Endothelial cell of hepatic sinusoid (primary cell): ENCODE data around the gene CCDC14.
"Not testable (repeated sequence)": the region's sequence is repeated elsewhere in the genome, so short reads cannot be mapped to it uniquely, and the experiment has no call there.

Experiments
- in situ Hi-C: cut with HindIII; loops from 2 replicates; pipeline ENCODE4 v1.10.0; 2017; ENCODE audit warnings: low sequenced_read_pairs

The CCDC14 gene

GRCh38 chr3:123909785-123910184 is 51.2 kb downstream of the CCDC14 start:
- in situ Hi-C loops, result no loop called here

GRCh38 chr3:123907720-123908119 is 53.3 kb downstream of the CCDC14 start:
- in situ Hi-C loops, result no loop called here

- in situ Hi-C loops, result no loop called here
Measured at GRCh38 chr3:123899300-123899865, 61.6 kb downstream of the CCDC14 start.

GRCh38 chr3:123893012-123893411 is 68.0 kb downstream of the CCDC14 start:
- in situ Hi-C loops, result no loop called here

GRCh38 chr3:123892195-123892594 is 68.8 kb downstream of the CCDC14 start:
- in situ Hi-C loops, result no loop called here

- in situ Hi-C loops, result not testable (repeated sequence)
Measured at GRCh38 chr3:123890991-123891390, 70.0 kb downstream of the CCDC14 start.

DNA sequence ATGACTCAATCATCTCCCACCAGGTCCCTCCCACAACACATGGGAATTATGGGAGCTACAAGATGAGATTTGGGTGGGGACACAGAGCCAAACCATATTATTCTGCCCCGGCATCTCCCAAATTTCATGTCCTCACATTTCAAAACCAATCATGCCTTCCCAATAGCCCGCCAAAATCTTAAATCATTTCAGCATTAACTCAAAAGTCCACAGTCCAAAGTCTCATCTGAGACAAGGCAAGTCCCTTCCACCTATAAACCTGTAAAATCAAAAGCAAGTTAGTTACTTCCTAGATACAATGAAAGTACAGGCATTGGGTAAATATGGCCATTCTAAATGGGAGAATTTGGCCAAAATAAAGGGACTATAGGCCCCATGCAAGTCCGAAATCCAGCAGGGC is 70.9 kb downstream of the CCDC14 start:
- in situ Hi-C loops, result not testable (repeated sequence)

GRCh38 chr3:123884993-123885392 is 76.0 kb downstream of the CCDC14 start:
- in situ Hi-C loops, result no loop called here

GRCh38 chr3:123884203-123884831 is 76.7 kb downstream of the CCDC14 start, which contains the start of gene MYLK:
TSS of gene MYLK (minus strand) at chr3:123884332. CDS start at chr3:123793841, 90,491 bp downstream.
- in situ Hi-C loops, result no loop called here

- in situ Hi-C loops, result no loop called here
Measured at GRCh38 chr3:123883701-123884202, 77.3 kb downstream of the CCDC14 start.

DNA sequence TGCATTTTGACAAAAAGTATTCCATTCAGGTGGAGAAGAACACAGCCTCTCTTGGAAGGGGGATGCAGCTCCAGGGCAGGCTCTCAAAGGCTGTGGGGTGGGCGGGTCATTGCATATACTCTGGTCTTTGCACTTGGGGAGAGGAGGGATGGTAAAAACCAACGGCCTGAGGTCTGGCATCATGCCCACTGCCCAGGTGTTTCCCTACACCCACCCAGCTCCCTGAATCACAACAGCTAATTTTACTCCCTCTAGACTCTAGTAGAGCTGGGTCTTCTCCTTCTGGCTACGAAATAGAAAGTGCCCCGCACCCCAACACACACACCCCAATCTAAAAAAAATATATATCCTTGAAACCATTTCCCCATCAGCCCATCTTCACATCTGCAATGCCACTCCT is 77.9 kb downstream of the CCDC14 start:
- in situ Hi-C loops, result no loop called here

DNA sequence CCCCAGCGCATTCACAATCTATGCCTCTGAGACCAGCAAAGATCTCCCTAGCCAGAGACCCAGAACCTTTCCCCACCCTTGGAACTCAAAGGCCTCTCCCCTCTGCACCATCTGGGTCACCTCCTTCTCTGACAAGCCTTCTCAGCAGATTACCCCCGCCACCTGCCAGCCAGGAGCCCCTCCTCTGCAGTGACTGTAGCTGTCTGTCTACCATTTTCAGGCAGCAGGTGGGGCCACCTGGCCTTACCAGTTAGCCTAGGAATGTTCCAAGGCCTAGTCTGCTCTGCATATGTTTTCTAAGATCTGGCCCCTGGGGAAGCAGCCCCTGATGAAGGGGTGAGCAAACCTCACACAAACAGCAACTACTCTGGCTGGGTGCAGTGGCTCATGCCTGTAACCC is 79.3 kb downstream of the CCDC14 start:
- in situ Hi-C loops, result no loop called here

- in situ Hi-C loops, result no loop called here
Measured at GRCh38 chr3:123880998-123881561, 79.9 kb downstream of the CCDC14 start.

GRCh38 chr3:123878807-123879206 is 82.2 kb downstream of the CCDC14 start:
- in situ Hi-C loops, result loop anchor here (5.0 kb wide), 1 partner anchor 62 kb away; no protein-coding TSS in a partner anchor

DNA sequence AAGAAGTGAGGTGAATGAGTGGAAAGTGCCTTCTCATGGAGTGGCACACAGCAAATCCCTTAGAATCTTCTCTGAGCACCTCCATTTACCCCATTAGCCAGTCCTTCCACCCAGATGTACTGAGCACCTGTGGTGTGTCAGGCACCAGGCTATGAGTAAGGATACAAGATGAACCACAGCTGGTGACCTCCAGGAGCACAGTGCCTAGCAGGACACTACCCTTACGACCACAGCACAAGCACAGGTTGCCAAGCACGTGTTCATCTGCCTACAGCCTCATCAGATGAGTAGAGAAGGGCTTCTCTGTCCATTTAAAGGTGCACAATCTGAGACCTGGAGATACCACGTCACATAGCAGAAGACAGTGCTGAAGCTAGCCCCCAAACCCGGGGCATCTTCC is 83.1 kb downstream of the CCDC14 start:
- in situ Hi-C loops, result loop anchor here (5.0 kb wide), 1 partner anchor 61 kb away; no protein-coding TSS in a partner anchor

- in situ Hi-C loops, result loop anchor here (5.0 kb wide), 1 partner anchor 60 kb away; no protein-coding TSS in a partner anchor
Measured at GRCh38 chr3:123877466-123877865, 83.6 kb downstream of the CCDC14 start.

DNA sequence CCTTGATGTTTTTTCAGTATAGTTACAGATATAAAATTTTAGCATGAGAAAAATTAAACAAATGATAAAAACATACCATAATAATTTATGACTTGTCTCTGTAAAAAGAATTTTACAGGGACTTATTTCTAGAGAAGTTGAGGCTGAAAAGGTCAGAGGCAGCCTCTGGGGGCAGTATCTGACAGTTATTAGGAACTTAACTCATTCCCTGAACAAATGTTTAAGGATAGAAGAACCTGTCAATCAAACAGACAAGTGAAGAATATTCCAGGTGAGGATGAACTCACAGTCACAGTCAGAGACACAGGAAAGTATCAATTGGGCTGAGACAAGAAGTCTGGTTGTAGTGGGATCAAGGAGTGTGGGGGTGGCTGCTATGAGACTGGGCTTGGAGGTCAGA is 84.2 kb downstream of the CCDC14 start:
- in situ Hi-C loops, result loop anchor here (5.0 kb wide), 1 partner anchor 60 kb away; no protein-coding TSS in a partner anchor

GRCh38 chr3:123872621-123873020 is 88.4 kb downstream of the CCDC14 start:
- in situ Hi-C loops, result no loop called here

DNA sequence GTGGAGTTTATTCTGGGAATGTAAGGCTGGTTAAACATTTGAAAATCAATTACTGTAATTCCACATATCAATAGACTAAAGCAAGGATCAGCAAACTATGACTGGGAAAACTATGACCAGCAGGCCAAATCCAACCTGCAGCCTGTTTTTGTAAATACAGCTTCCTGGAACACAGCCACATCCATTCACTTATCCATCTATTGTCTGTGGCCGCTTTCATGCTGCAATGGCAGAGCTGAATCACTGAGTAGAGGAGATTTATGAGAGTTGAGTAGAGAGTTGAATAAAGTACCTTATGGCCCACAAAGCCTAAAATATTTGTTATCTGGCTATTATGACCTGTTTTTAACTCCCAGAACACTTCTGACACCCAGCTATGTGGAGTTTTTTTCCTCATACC is 89.1 kb downstream of the CCDC14 start:
- in situ Hi-C loops, result no loop called here

GRCh38 chr3:123870033-123870432 is 91.0 kb downstream of the CCDC14 start:
- in situ Hi-C loops, result no loop called here

DNA sequence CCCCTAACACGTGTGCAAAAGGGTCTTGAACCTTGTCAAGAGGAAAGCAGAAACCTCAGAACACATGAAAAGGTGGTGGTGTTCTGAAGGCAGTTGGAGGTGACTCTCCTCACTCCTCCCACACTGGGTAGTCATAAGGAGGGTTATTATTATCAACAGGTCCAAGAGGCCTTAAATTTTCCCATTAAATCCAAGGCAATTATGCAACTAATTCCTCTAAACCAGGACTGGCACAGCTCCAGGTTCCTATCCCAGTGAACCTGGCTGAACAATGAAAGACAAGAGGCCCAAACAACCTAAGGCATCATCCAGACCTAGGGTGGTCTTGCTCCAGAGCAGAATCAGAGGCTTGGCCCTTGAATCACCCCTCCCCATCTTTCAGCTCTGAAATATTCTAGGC is 91.9 kb downstream of the CCDC14 start:
- in situ Hi-C loops, result no loop called here

- in situ Hi-C loops, result no loop called here
Measured at GRCh38 chr3:123864706-123865105, 96.3 kb downstream of the CCDC14 start.
